Activated CD4-positive, alpha-beta T cell treated with anti-CD3 and anti-CD28 coated beads, Interleukin-2, amount 50 U/mL, for 16 hours (primary cell): Measurements from ENCODE around the gene SLC33A1.

Experiments used
- DNase-seq: peaks from one replicate; pipeline ENCODE4 v3.0.0-alpha.2; 2020

SLC33A1 gene

DNA sequence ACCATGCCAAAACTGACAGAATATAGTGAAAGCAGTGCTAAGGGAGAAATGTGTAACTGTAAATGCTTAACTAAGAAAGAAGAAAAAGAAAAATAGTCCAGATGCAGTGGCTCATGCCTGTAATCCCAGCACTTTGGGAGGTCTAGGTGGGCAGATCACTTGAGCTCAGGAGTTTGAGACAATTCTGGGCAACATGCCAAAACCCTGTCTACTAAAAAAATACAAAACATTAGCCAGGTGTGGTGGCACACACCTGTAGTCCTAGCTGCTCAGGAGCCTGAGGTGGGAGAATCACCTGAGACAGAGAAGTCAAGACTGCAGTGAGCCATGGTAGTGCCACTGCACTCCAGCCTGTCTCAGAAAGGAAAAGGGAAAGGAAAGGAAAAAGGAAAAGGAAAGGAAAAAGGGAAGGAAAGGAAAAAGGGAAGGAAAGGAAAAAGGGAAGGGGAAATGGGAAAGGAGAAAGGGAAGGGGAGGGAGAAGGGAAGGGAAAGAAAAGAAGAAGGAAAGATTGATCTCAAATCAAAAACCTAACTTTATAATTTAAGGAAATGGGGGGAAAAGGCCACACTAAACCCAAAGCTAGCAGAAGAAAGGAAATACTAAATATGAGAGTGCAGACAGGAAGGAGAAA lies 68.4 kb downstream of the SLC33A1 start:
- no peak for DNase-seq

GRCh38 chr3:155782390-155782953 lies 71.8 kb downstream of the SLC33A1 start:
- DNase-seq, result no peak

- DNase-seq, result no peak
Measured at GRCh38 chr3:155780291-155780690, 73.9 kb downstream of the SLC33A1 start.

DNA sequence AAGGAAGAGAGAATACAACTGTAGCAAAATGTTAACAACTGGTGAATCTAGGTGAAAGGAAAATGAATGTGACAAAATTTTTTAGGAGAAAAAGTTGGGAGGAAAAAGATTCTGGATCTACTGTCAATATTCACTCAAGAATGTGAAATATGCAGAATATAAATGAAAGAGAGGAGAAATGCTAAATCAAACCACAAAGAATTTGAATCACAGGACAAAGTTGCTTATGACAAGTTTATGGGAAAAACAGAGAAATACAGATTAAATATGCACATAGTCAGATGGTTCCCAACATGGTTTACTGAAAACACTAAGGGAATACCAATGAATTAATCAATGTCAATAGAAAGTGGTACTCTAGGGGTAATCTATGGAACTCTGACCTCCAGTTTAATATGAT lies 75.8 kb downstream of the SLC33A1 start:
- DNase-seq, result no peak

DNA sequence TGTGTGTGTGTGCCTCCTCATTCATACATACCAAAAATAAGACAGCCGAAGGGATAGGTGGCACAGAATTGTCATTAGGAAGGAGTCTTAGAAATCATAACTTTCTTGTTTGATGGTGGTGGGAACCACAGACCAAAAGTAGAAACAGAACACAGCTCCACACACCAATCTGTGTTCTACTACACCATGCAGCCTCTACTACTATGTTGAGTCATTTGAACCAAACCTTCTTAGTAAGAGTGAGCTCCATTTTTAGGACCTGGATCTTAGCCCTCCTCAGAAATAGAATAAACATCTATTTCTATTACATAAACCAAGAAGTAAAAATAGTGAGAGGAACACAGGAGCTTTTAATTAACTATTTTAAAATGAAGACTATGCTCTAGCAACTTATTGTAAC lies 81.4 kb downstream of the SLC33A1 start:
- peak; percentile 7 for DNase-seq

- no peak for DNase-seq
Measured at GRCh38 chr3:155771126-155771525, 83.1 kb downstream of the SLC33A1 start.
